CD4-positive, alpha-beta T cell (primary cell): ENCODE measurements around the gene GNA15. TPM values are rescaled to one million over a fixed set of nuclear protein-coding genes. Genes with fewer than 3 reads are reported as not detected.

Experiments
- ATAC-seq: fragments of 200-7000 bp; cut with Tn5 transposase; one replicate; pipeline ENCODE4 v1.10.0; 2022; ENCODE audit warnings: mild to moderate bottlenecking; ENCODE audit not compliant: poor library complexity
- CTCF ChIA-PET: fragments of 350-600 bp; sonication (Branson Sonifier 250); formaldehyde crosslinking; loops from one replicate; lab custom pipeline; 2021; ENCODE audit warnings: antibody characterized with exemption, inconsistent platforms; lab: Charles Lee
- POLR2A ChIA-PET: fragments of 350-600 bp; sonication (Branson Sonifier 250); formaldehyde crosslinking; loops from one replicate; lab custom pipeline; 2021; ENCODE audit warnings: antibody characterized with exemption, inconsistent platforms; lab: Charles Lee
- DNase-seq, 14 experiments: peaks; one replicate each; pipeline ENCODE4 v3.0.0-alpha.2; 2013 to 2020; ENCODE audit warnings: mixed read lengths in 2 of 14
- H3K27ac ChIP-seq, 2 donors: one replicate each; pipeline versions ENCODE4 v1.5.1 to v1.7.0; 2013; ENCODE audit warnings: low read length in 2 of 2, low read depth in 1 of 2, mild to moderate bottlenecking in 1 of 2
- H3K27me3 ChIP-seq, 2 experiments: 1 replicate in 1 of 2; 2 replicates in 1 of 2; pipeline versions ENCODE4 v1.6.1 to v1.7.0; 2013; ENCODE audit warnings: low read length in 2 of 2, control low read depth in 1 of 2, mild to moderate bottlenecking in 1 of 2, moderate library complexity in 1 of 2; ENCODE audit not compliant: insufficient read depth in 2 of 2, control insufficient read depth in 1 of 2
- H3K36me3 ChIP-seq: one replicate; pipeline ENCODE4 v1.6.1; 2013; ENCODE audit warnings: low read length, control low read depth; ENCODE audit not compliant: insufficient read depth
- H3K4me1 ChIP-seq: one replicate; pipeline ENCODE4 v1.6.1; 2013; ENCODE audit warnings: low read length, control low read depth; ENCODE audit not compliant: insufficient read depth
- H3K4me3 ChIP-seq: one replicate; pipeline ENCODE4 v1.5.1; 2013; ENCODE audit warnings: mild to moderate bottlenecking, low read length, moderate library complexity
- H3K9me3 ChIP-seq, 2 experiments: 1 replicate in 1 of 2; 2 replicates in 1 of 2; pipeline versions ENCODE4 v1.6.1 to v1.7.0; 2013; ENCODE audit warnings: low read length in 2 of 2, mild to moderate bottlenecking in 2 of 2, control low read depth in 1 of 2, moderate library complexity in 1 of 2; ENCODE audit not compliant: control insufficient read depth in 1 of 2, insufficient read depth in 1 of 2
- H3K27ac Mint-ChIP-seq: one replicate; pipeline ENCODE4 v1.8.0; 2020; ENCODE audit warnings: mixed read lengths
- H3K27me3 Mint-ChIP-seq: one replicate; pipeline ENCODE4 v1.8.0; 2021; ENCODE audit warnings: mixed read lengths
- H3K36me3 Mint-ChIP-seq: one replicate; pipeline ENCODE4 v1.8.0; 2021; ENCODE audit warnings: low read depth, mixed read lengths
- H3K4me1 Mint-ChIP-seq: one replicate; pipeline ENCODE4 v1.8.0; 2021; ENCODE audit warnings: low read depth, mixed read lengths
- H3K4me3 Mint-ChIP-seq: one replicate; pipeline ENCODE4 v1.8.0; 2020; ENCODE audit warnings: mild to moderate bottlenecking, mixed read lengths
- H3K9me3 Mint-ChIP-seq: one replicate; pipeline ENCODE4 v1.8.0; 2020; ENCODE audit warnings: mixed read lengths
- CTCF ChIP-seq: fragments of 200-600 bp; IDR thresholded peaks from one replicate; pipeline ENCODE4 v1.8.0; 2022; ENCODE audit warnings: antibody characterized with exemption, mild to moderate bottlenecking
- intact Hi-C, 2 experiments: fragments of 100-400 bp; cut with DNase I in 1 of 2; cut with micrococcal nuclease in 1 of 2; formaldehyde crosslinking; loops; one replicate each; pipeline versions ENCODE4 v1.15.1 to v1.9.0; 2023 to 2025; cut with DNase I, micrococcal nuclease
- total RNA-seq, 174 experiments: library from RNA in 2 of 174; stranded (reverse) in 2 of 174; gene quantifications; one replicate each; pipeline ENCODE4 v1.2.3 and lab custom pipeline; 2021 to 2026

GNA15 gene
- total RNA-seq, 2 experiments from 2014 or later: 12.1 to 14.9 TPM

- Histone ChIP-seq H3K36me3 (no peaks in the 10 kb centered on the region), H3K4me3 (no peak overlapping the region), H3K27ac (no peak overlapping the region), H3K9me3 (no peaks in the 10 kb centered on the region), H3K27me3 (no peaks in the 10 kb centered on the region), H3K4me1 (peaks cover 6% of the 10 kb centered on the region)
- DNase-seq (no peak), ATAC-seq (no peak)
- Mint-ChIP-seq H3K27ac (no peak overlapping the region), H3K27me3 (no peaks in the 10 kb centered on the region), H3K4me3 (no peak overlapping the region), H3K9me3 (no peaks in the 10 kb centered on the region), H3K36me3 (peaks cover 11% of the 10 kb centered on the region), H3K4me1 (no peaks in the 10 kb centered on the region)
- intact Hi-C loops: no loop called here
- ChIA-PET CTCF (no interaction called here), POLR2A (no interaction called here)
- TF ChIP-seq CTCF: no peak
Measured at GRCh38 chr19:3213159-3213558, 77.3 kb downstream of the GNA15 start.

Other genes with a start within 250 kb of the GNA15 start
- under 1 TPM; 0.47 to 0.82 TPM for gene ZNF57, start 235.1 kb upstream of the GNA15 start, total RNA-seq
- 1 to 10 TPM; 2.0 to 2.4 TPM for gene ZNF77, start 191.1 kb upstream of the GNA15 start, total RNA-seq
- not detected for gene TLE6, start 158.5 kb upstream of the GNA15 start, total RNA-seq
- gene TLE2, start 106.8 kb upstream of the GNA15 start, total RNA-seq: 10 to 100 TPM; 23.9 to 25.0 TPM
- gene TLE5, start 73.5 kb upstream of the GNA15 start, total RNA-seq: 100 to 1,000 TPM; 722 to 793 TPM
- gene GNA11, start 41.7 kb upstream of the GNA15 start, total RNA-seq: 1 to 10 TPM; 2.6 to 3.4 TPM
- 10 to 100 TPM; 70.2 to 73.7 TPM for gene S1PR4, start 42.7 kb downstream of the GNA15 start, total RNA-seq
- 10 to 100 TPM; 49.6 to 51.9 TPM for gene NCLN, start 49.9 kb downstream of the GNA15 start, total RNA-seq
- under 1 TPM; 0.36 TPM for gene CELF5, start 88.6 kb downstream of the GNA15 start, total RNA-seq
- gene NFIC, start 230.6 kb downstream of the GNA15 start, total RNA-seq: 10 to 100 TPM; 22.1 to 22.2 TPM